Esophagus squamous epithelium (tissue), 4 donors: ENCODE results near the gene UNK.

Experiments used
- POLR2A ChIP-seq, 4 donors: fragments of 450-650 bp; IDR thresholded peaks; one replicate each; pipeline ENCODE4 v1.6.1; 2017; ENCODE audit warnings: antibody characterized with exemption in 4 of 4, mild to moderate bottlenecking in 4 of 4, moderate library complexity in 3 of 4
- TF ChIP-seq, protein P1 (sequence below), 6 experiments: fragments of 450-650 bp in 4 of 6; fragments of 200-600 bp in 2 of 6; sonication (generic) in 2 of 6; IDR thresholded peaks; one replicate each; pipeline ENCODE4 v1.5.1; 2016 to 2019; ENCODE audit warnings: antibody characterized with exemption in 6 of 6, mild to moderate bottlenecking in 4 of 6, moderate library complexity in 4 of 6

DNA sequence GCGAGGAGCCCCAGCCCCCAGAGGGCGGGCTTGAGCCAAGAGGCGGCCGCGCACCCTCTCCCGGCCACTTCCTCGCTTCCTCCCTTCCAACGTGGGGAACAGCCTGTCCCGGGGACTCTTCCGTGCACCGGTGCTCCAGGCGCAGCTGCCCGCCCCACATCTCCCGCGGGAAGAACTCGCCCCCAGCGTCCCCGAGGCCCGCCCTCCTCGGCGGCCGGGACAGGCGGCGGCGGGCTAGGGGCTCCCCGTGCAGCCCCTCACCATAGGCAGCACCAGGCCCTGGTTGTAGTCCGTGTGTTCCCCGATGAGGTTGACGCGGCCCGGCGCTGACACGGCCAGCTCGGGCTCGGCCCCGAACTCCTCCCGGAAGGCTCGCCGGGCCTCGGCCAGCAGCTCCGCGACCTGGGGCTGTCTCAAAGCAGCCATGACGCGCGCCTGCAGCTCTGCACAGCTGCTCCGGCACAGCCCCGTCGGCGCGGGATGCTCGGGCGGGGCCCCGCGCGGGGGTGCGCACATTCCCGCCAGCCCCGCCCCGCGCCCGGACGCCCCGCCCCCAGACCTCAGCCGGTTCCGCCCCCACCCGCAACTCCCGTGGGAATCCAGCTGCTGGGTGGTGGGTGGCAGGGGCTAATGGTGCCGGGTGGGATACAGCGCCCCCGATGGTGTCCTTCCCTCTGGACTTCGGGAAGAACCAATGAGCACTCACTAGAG lies 19.7 kb upstream of the UNK start, which contains the start of gene GALK1:
- TF ChIP-seq, protein P1, sequence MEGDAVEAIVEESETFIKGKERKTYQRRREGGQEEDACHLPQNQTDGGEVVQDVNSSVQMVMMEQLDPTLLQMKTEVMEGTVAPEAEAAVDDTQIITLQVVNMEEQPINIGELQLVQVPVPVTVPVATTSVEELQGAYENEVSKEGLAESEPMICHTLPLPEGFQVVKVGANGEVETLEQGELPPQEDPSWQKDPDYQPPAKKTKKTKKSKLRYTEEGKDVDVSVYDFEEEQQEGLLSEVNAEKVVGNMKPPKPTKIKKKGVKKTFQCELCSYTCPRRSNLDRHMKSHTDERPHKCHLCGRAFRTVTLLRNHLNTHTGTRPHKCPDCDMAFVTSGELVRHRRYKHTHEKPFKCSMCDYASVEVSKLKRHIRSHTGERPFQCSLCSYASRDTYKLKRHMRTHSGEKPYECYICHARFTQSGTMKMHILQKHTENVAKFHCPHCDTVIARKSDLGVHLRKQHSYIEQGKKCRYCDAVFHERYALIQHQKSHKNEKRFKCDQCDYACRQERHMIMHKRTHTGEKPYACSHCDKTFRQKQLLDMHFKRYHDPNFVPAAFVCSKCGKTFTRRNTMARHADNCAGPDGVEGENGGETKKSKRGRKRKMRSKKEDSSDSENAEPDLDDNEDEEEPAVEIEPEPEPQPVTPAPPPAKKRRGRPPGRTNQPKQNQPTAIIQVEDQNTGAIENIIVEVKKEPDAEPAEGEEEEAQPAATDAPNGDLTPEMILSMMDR (IDR thresholded peaks at IDR 0.05): peak; percentile 51 to 71 (median 65)
- peak in 2 of 4 donors; percentile 72 to 79 for TF ChIP-seq POLR2A (IDR thresholded peaks at IDR 0.05)
